HG03108 (cell line): ENCODE measurements around the gene IGF2.

Experiments used
- ATAC-seq: cut with Tn5 transposase; IDR thresholded peaks from one replicate; pipeline ENCODE4 v1.9.1; 2021; ENCODE audit warnings: moderate library complexity; ENCODE audit not compliant: unreplicated experiment

Gene IGF2

GRCh38 chr11:2137202-2138067 lies 1.8 kb downstream of the IGF2 start:
- ATAC-seq = no peak

- no peak for ATAC-seq
Measured at GRCh38 chr11:2136952-2137201, 2.3 kb downstream of the IGF2 start.

GRCh38 chr11:2136209-2136951 lies 2.8 kb downstream of the IGF2 start:
- no peak for ATAC-seq

GRCh38 chr11:2135648-2136201 lies 3.5 kb downstream of the IGF2 start:
- ATAC-seq = no peak

- ATAC-seq = no peak
Measured at GRCh38 chr11:2135018-2135569, 4.1 kb downstream of the IGF2 start.

- ATAC-seq = no peak
Measured at GRCh38 chr11:2134022-2135010, 4.9 kb downstream of the IGF2 start.

- no peak for ATAC-seq
Measured at GRCh38 chr11:2133241-2134021, 5.8 kb downstream of the IGF2 start.

GRCh38 chr11:2132874-2133240 lies 6.3 kb downstream of the IGF2 start:
- no peak for ATAC-seq

- no peak for ATAC-seq
Measured at GRCh38 chr11:2132246-2132645, 6.9 kb downstream of the IGF2 start.

- no peak for ATAC-seq
Measured at GRCh38 chr11:2131371-2132236, 7.6 kb downstream of the IGF2 start.

GRCh38 chr11:2130881-2131352 lies 8.3 kb downstream of the IGF2 start:
- no peak for ATAC-seq

- ATAC-seq = no peak
Measured at GRCh38 chr11:2129699-2130366, 9.4 kb downstream of the IGF2 start.

GRCh38 chr11:2129308-2129698 lies 9.9 kb downstream of the IGF2 start:
- ATAC-seq = no peak

- no peak for ATAC-seq
Measured at GRCh38 chr11:2128511-2129307, 10.5 kb downstream of the IGF2 start.

GRCh38 chr11:2128130-2128510 lies 11.1 kb downstream of the IGF2 start:
- ATAC-seq = no peak

GRCh38 chr11:2127482-2128129 lies 11.6 kb downstream of the IGF2 start:
- no peak for ATAC-seq

GRCh38 chr11:2126520-2127085 lies 12.6 kb downstream of the IGF2 start:
- ATAC-seq = no peak
